Epithelial cell of proximal tubule (primary cell): ENCODE results near the gene NEURL3. TPM values are rescaled to one million over a fixed set of nuclear protein-coding genes. Genes with fewer than 3 reads are reported as not detected.
A peak's percentile ranks its signal among the peaks of the same experiment; 100 is the strongest.

Experiments used
- DNase-seq: peaks from one replicate; pipeline ENCODE4 v3.0.0-alpha.2; 2011; ENCODE audit warnings: low read depth
- H3K4me3 ChIP-seq: 2 replicates; pipeline ENCODE4 v1.5.1; 2011; ENCODE audit warnings: low read depth, mild to moderate bottlenecking, low read length
- total RNA-seq: library from RNA; depleted of rRNA; stranded (reverse); fragments of >200 nt; gene quantifications from 2 replicates; pipeline ENCODE4 v1.2.3, GENCODE V29; 2015
- TF ChIP-seq, protein P1 (sequence below): conservative IDR thresholded peaks from 2 replicates; pipeline ENCODE4 v1.5.1; 2012; ENCODE audit warnings: low read depth, mild to moderate bottlenecking, low read length

Gene NEURL3
- total RNA-seq, 1 donor from 2014 or later = 8.6 TPM

DNA sequence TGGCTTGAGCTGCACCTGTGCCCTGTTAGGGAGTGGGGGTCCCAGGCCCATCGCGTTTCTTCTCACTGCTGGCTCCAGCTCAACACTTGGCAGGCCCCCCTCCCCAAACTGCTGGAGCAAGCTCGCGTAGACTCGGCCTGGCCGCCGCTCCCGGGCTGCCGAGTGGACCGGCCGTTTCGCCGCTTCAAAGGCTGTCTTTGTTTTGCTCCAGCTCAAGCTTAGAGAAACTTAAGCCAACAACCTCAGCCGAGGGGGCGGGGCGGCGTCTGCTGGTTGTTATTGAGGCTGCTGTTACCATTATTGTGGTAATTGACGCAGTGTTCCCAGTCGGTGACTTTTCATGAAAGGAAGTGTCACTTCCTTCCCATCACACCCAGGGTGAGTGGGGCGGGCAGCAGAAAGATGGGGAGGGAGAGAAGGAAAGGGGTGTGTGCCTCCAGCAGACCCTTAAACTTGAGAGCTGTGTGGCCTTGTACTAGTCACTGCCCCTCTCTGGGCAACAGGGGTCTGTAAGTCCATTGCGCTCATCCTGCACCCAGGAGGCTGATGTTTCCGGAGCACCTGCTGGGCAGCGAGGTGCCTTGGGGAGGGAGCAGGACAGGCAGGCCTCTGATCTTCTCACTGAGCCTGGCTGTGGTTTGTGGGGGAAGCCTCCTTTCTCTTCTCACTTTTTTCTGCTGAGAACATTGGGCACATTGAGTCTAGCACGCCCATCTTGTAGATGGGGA is 33.5 kb upstream of the NEURL3 start:
- no peak for DNase-seq
- TF ChIP-seq, protein P1, sequence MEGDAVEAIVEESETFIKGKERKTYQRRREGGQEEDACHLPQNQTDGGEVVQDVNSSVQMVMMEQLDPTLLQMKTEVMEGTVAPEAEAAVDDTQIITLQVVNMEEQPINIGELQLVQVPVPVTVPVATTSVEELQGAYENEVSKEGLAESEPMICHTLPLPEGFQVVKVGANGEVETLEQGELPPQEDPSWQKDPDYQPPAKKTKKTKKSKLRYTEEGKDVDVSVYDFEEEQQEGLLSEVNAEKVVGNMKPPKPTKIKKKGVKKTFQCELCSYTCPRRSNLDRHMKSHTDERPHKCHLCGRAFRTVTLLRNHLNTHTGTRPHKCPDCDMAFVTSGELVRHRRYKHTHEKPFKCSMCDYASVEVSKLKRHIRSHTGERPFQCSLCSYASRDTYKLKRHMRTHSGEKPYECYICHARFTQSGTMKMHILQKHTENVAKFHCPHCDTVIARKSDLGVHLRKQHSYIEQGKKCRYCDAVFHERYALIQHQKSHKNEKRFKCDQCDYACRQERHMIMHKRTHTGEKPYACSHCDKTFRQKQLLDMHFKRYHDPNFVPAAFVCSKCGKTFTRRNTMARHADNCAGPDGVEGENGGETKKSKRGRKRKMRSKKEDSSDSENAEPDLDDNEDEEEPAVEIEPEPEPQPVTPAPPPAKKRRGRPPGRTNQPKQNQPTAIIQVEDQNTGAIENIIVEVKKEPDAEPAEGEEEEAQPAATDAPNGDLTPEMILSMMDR = no peak
- H3K4me3 ChIP-seq = no peak overlapping the region

DNA sequence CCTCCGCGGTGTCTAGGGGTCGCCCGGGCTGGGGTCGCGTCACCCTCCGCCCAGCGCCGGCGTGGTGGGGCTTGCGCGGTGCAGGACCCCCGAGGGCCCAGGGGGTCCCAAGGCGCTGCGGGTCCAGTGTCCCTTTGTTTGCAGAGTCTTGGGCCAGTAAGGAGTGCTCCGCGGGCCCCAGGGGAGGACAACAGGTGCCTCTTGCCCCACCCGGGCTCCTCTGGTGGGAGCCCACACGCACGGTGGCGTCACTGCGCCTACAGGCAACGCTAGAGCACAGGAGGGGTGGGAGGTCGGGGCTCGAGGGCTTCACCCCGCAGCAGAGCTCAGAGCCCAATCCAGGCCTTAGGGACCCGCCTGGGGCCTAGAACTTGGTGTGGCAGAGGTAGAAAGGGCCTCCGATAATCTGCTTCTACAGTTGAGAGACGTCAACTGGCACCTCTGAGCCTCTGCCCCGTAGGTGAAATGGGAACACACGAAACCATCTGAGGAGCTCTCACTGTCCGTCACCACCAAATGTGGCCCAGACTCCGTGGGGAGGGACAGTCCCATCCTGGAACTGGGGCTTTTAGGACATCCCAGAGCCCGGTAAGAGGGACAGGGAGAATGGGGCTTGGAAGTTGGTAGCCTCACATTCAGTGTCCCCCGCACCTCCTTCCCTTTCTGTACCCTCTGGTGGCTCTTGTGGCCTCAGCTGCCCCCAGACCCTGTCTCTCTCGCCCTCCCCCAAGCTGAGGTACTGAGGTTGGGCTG is 32.8 kb upstream of the NEURL3 start:
- DNase-seq = no peak
- TF ChIP-seq, protein P1 = no peak
- H3K4me3 ChIP-seq = peak overlapping the region; percentile 74

DNA sequence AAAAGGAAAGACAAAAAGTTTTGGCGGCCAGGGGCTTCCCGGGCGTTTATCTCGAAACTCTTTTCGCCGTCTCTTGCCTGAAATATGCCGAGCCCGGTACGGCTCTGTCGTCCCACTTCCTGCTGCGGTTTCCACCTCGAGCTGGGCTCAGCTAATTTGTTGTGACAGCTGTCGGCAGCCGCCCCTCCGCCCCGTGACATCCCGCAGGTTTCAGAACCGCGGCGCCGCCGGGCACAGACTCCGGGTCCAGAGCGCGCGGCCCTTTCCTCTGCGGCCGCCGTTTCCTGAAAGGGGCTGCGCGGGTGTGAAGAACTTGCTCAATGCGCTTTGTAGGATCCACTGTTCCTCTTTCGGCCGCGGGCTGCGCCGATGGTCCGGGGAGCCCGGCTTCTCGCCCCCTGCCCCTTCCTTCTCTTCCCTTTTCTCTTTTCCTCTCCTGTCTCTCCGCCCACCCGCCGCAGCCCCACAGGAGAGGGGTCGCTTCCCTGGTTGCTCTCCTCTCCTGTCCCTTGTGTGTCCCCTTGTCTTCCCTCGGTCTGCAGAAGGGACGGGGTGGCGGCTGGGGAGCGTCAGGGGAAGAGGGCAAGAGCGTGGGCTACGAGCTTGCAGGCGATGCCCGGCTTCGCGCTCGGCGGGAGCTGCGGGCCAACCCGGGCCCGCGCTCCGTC is 32.0 kb upstream of the NEURL3 start:
- DNase-seq = no peak
- TF ChIP-seq, protein P1 = no peak
- peak overlapping the region; percentile 74 for H3K4me3 ChIP-seq

DNA sequence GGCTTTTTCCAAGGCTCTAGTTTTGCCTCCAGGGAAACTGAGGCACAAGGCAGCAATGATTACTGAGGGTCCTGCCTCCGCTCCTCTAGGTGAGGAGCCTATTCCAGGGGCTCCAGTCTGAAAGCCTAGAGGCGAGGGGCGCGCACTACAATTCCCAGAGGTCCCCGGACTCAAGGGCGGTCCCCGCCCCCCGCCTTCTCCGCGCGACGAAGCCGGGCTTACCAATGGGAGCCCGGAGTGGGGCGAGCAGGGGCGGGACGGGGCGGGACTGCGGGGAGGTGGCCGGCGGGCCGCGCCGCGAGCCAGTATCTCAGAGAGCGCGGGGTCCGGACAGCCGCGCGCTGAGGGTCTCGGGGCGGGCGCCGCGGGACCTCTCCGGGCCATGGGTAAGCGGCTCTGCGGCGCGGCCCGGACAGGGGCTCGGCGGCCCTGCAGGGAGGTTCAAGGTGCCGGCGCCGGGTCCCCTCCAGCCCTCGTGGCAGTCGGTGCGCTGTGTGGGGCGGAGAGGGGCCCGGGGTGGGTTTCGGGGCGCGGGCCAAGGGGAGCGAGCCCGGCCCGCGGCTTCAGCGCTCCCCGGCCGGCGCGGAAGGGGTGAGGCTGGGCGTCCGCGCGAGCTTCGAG is 31.4 kb upstream of the NEURL3 start, which contains the start of gene ARID5A:
ARID5A (plus strand) TSS at position 308 of the 621 bp plus-strand sequence; CDS start at position 383, 75 bp downstream.
- TF ChIP-seq, protein P1 = peak; percentile 25
- peak within 1 kb of the TSS; percentile 74 for H3K4me3 ChIP-seq
- no peak for DNase-seq

DNA sequence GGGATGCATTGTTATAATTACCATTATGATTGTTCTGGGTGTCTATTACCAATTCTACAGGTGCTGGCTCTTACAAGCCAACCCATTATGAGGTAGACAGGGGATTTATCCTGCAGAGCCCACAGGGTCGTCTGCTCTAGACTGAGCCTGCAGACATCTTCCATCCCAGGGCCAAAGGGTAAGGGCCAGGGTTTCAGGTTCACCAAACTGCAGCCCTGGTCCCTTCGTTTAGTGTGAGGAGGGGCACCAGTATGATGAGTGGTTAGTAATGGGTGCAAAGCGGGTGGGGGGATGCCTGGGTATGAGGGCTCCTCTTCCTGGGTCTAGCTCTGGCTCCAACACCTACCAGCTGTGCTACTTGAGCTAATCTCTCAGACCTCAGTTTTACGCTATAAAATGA is 30.2 kb upstream of the NEURL3 start:
- DNase-seq = no peak
- TF ChIP-seq, protein P1 = no peak
- no peak overlapping the region for H3K4me3 ChIP-seq

DNA sequence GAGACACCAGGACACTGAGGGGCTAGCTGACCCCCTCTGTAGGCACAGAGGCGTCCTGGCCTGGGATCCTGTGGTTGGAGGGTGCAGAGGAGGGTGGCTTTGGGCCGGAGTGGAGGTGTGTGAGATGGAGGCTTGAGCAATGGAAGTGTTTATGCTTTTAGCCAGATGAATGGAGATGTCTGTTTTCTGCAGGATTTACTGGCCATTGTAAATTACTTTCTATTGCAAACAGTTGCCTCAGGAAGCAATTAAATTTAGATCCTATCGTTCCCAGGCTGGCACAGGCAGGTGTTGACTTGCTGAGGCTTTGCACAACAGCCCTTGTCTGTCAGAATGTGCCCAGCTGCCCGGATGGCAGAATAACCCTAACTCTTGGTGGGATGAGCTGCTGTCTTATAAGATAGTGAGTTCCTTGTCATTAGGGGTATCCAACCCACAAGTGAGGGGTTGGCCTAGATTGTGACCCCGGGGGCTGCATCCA is 29.6 kb upstream of the NEURL3 start:
- TF ChIP-seq, protein P1 = no peak
- no peak overlapping the region for H3K4me3 ChIP-seq
- no peak for DNase-seq
